K562 (cell line): ENCODE results near the gene ITLN1. TPM values are rescaled to one million over a fixed set of nuclear protein-coding genes. Genes with fewer than 3 reads are reported as not detected.

Experiments used
- CHD7 ChIP-seq: fragments of 200-600 bp; sonication (generic); IDR thresholded peaks from one replicate; pipeline ENCODE4 v1.6.1; 2012; ENCODE audit warnings: mild to moderate bottlenecking, low read depth, low read length, inconsistent platforms
- SMAD4 ChIP-seq: fragments of 250-450 bp; sonication (Bioruptor Pico); conservative IDR thresholded peaks from 2 replicates; pipeline ENCODE4 v1.8.0; 2021; ENCODE audit warnings: inconsistent platforms, mild to moderate bottlenecking, moderate library complexity
- polyA plus RNA-seq, 8 experiments: library from polyadenylated mRNA; depleted of rRNA in 4 of 8; stranded (reverse) in 5 of 8; unstranded in 3 of 8; fragments of >200 nt; fragmentation: Nextera tagmentation in 2 of 8; fragmentation: Illumina TruSeq in 1 of 8; extraction: Ambion mirVana in 2 of 8; extraction: Trizol in 1 of 8; gene quantifications; 2 replicates each; pipeline versions ENCODE4 v1.2.1 to v1.2.3, GENCODE V29; 2011 to 2014; ENCODE audit warnings: inconsistent platforms in 1 of 8, missing spikeins in 1 of 8
- total RNA-seq, 7 experiments: library from RNA; depleted of rRNA in 6 of 7; stranded (reverse); fragments of >200 nt in 6 of 7; fragmentation: Illumina TruSeq in 2 of 7; extraction: Trizol in 2 of 7; gene quantifications; 2 replicates each; pipeline versions ENCODE4 v1.2.1 to v1.2.3, GENCODE V29; 2011 to 2021; ENCODE audit warnings: low replicate concordance in 1 of 7

The ITLN1 gene
- total and polyA plus RNA-seq, 9 of the 15 experiments (the other 6 are each of a cell fraction or from before 2014, with no cell fraction given), result not detected

- no peak for TF ChIP-seq SMAD4 (CRISPR knock-in tag)
- no peak for TF ChIP-seq CHD7
These were observed 47.3 kb downstream of the ITLN1 start (continued) for GRCh38 chr1:160837558-160838205.
